ENCODE results near the gene DIPK2B.
A peak's percentile ranks its signal among the peaks of the same experiment; 100 is the strongest.

DIPK2B gene

DNA sequence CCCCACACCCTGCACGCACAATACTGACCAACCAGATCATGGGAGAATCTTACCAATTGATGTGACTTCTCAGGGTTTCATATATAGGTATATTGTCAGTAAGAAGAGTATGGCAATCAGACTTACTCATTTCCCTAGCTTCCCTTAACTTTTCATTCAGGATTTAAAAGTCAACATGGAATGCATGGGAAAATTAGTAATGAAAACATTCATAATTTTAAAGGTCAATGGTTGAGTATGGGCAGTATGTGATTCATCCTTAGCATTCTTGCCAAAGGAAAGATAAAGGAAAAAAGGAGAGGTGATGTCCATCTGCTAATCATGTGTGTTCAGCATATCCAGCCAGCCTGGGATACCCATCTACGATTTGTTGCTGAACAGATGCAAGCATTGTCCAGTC is 4.0 kb downstream of the DIPK2B start:
- in situ Hi-C loops (cut with MboI; ENCODE audit: low sequenced_read_pairs, unreplicated experiment) = no loop called here
- TF ChIP-seq, protein P1, sequence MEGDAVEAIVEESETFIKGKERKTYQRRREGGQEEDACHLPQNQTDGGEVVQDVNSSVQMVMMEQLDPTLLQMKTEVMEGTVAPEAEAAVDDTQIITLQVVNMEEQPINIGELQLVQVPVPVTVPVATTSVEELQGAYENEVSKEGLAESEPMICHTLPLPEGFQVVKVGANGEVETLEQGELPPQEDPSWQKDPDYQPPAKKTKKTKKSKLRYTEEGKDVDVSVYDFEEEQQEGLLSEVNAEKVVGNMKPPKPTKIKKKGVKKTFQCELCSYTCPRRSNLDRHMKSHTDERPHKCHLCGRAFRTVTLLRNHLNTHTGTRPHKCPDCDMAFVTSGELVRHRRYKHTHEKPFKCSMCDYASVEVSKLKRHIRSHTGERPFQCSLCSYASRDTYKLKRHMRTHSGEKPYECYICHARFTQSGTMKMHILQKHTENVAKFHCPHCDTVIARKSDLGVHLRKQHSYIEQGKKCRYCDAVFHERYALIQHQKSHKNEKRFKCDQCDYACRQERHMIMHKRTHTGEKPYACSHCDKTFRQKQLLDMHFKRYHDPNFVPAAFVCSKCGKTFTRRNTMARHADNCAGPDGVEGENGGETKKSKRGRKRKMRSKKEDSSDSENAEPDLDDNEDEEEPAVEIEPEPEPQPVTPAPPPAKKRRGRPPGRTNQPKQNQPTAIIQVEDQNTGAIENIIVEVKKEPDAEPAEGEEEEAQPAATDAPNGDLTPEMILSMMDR (IDR thresholded peaks at IDR 0.05; ENCODE audit: borderline replicate concordance, control extremely low read depth, extremely low read depth, insufficient read depth, missing control alignments) = no peak

GRCh38 chrX:45191820-45192409 is 8.8 kb downstream of the DIPK2B start:
- in situ Hi-C loops (cut with MboI; ENCODE audit: low sequenced_read_pairs, unreplicated experiment) = no loop called here
- TF ChIP-seq, protein P1 (IDR thresholded peaks at IDR 0.05; ENCODE audit: borderline replicate concordance, control extremely low read depth, extremely low read depth, insufficient read depth, missing control alignments) = no peak
- no peak for DNase-seq (ENCODE audit: low spot score)

More for the DNA sequence above, 4.0 kb downstream of the DIPK2B start:
- DNase-seq (ENCODE audit: low spot score) = no peak

DNA sequence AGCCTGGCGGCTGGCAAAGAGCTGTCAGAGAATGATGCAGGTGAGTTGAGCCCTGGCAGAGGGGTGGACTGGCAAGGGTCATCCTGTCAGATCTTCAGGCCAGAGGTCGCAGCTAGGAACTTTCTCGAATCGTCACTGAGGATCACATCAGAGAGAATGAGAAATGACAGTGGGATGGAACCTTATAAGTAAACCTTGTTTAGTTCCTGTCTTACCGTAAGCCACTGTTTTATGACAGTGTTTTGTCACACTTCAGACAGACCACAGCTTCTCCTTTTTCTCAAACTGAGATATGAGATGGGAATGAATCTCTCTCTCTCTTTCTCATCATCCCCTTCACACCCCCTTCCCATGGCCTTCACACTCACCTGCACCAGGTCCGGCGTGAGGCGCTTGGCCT is 9.3 kb downstream of the DIPK2B start:
- TF ChIP-seq, protein P1 (IDR thresholded peaks at IDR 0.05; ENCODE audit: borderline replicate concordance, control extremely low read depth, extremely low read depth, insufficient read depth, missing control alignments) = no peak
- DNase-seq (ENCODE audit: low spot score) = peak; percentile 25
- in situ Hi-C loops (cut with MboI; ENCODE audit: low sequenced_read_pairs, unreplicated experiment) = no loop called here

GRCh38 chrX:45187731-45188130 is 12.9 kb downstream of the DIPK2B start:
- TF ChIP-seq, protein P1 (IDR thresholded peaks at IDR 0.05; ENCODE audit: borderline replicate concordance, control extremely low read depth, extremely low read depth, insufficient read depth, missing control alignments) = no peak
- in situ Hi-C loops (cut with MboI; ENCODE audit: low sequenced_read_pairs, unreplicated experiment) = no loop called here
- DNase-seq (ENCODE audit: low spot score) = no peak

DNA sequence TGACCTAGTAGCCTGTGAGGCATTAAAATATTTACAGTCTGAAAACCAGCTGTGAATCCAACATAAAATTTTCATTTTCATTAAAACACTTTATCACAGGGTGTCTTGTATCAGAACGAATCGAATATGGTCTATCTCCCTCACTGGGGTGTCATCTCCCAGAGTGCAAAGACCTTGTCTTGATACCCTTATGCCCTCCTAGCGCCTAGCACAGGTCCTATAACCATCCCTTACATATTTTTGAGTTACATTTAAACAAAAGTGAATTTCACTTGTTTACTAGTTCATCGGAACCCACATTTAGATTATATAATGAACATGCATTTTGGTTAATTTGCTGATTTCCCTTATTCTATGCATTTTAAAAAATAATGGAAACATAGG is 14.0 kb downstream of the DIPK2B start:
- TF ChIP-seq, protein P1 (IDR thresholded peaks at IDR 0.05; ENCODE audit: borderline replicate concordance, control extremely low read depth, extremely low read depth, insufficient read depth, missing control alignments) = no peak
- DNase-seq (ENCODE audit: low spot score) = no peak

DNA sequence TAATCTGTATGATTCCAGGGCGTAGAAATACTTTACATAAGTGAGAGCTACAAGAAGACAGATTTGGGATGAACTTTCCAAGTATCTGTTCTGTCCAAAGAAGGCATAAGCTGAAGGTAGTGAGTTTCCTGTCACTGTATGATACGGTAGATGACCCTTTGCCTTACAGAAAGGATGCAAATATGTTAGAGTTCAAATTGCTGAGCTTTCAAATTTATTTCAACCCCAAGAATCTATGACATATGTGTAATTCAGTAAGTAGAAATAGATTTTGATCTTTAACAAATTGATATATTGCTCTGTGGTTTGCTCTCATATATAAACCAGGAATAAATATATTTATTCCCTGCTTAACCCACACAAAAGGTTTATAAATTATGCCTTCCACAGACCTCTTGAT is 16.5 kb downstream of the DIPK2B start:
- in situ Hi-C loops (cut with MboI; ENCODE audit: low sequenced_read_pairs, unreplicated experiment) = no loop called here
- no peak for DNase-seq (ENCODE audit: low spot score)
- TF ChIP-seq, protein P1 (IDR thresholded peaks at IDR 0.05; ENCODE audit: borderline replicate concordance, control extremely low read depth, extremely low read depth, insufficient read depth, missing control alignments) = no peak

More for the DNA sequence above, 14.0 kb downstream of the DIPK2B start:
- in situ Hi-C loops (cut with MboI; ENCODE audit: low sequenced_read_pairs, unreplicated experiment) = no loop called here
